CD14-positive monocyte (primary cell): ENCODE measurements around the gene UFSP1. TPM values are rescaled to one million over a fixed set of nuclear protein-coding genes. Genes with fewer than 3 reads are reported as not detected.

ENCODE experiments used
- DNase-seq, 3 donors: peaks; one replicate each; pipeline ENCODE4 v3.0.0-alpha.2; 2011 to 2022
- H2AFZ ChIP-seq: 2 replicates; pipeline ENCODE4 v1.6.0; 2012; ENCODE audit warnings: mild to moderate bottlenecking, low read depth, low read length, inconsistent platforms; ENCODE audit not compliant: insufficient read depth, poor library complexity, severe bottlenecking
- H3K27ac ChIP-seq, 2 donors: 1 replicate in 1 of 2; 2 replicates in 1 of 2; pipeline ENCODE4 v1.5.1; 2012 to 2013; ENCODE audit warnings: low read length in 2 of 2, control low read depth in 1 of 2, inconsistent platforms in 1 of 2, low read depth in 1 of 2, mild to moderate bottlenecking in 1 of 2
- H3K27me3 ChIP-seq, 2 donors: one replicate each; pipeline versions ENCODE4 v1.6.0 to v1.6.1; 2011 to 2013; ENCODE audit warnings: low read length in 2 of 2; ENCODE audit not compliant: control insufficient read depth in 2 of 2, insufficient read depth in 2 of 2
- H3K36me3 ChIP-seq, 2 donors: replicated peaks in 1 of 2; 1 replicate in 1 of 2; 2 replicates in 1 of 2; pipeline versions ENCODE4 v1.5.1 to v1.6.1; 2012 to 2013; ENCODE audit warnings: low read length in 2 of 2, control low read depth in 1 of 2, inconsistent platforms in 1 of 2, mild to moderate bottlenecking in 1 of 2; ENCODE audit not compliant: insufficient read depth in 2 of 2, control insufficient read depth in 1 of 2
- H3K4me1 ChIP-seq, 2 donors: 1 replicate in 1 of 2; 2 replicates in 1 of 2; pipeline versions ENCODE4 v1.5.1 to v1.6.1; 2012 to 2013; ENCODE audit warnings: low read length in 2 of 2, control low read depth in 1 of 2, inconsistent platforms in 1 of 2, mild to moderate bottlenecking in 1 of 2, moderate library complexity in 1 of 2; ENCODE audit not compliant: insufficient read depth in 2 of 2, control insufficient read depth in 1 of 2
- H3K4me2 ChIP-seq: replicated peaks from 2 replicates; pipeline ENCODE3; 2012; ENCODE audit warnings: low read length, moderate library complexity, mild to moderate bottlenecking; ENCODE audit not compliant: poor library complexity, severe bottlenecking; ENCODE audit errors: extremely low read depth
- H3K4me3 ChIP-seq, 3 experiments: fragments of 200-600 bp in 1 of 3; sonication (generic) in 1 of 3; replicated peaks in 1 of 3; 1 replicate in 2 of 3; 2 replicates in 1 of 3; pipeline ENCODE4 v1.5.1; 2011 to 2013; ENCODE audit warnings: low read length in 3 of 3, mild to moderate bottlenecking in 3 of 3, control low read depth in 2 of 3, low read depth in 2 of 3, inconsistent platforms in 1 of 3, moderate library complexity in 1 of 3
- H3K79me2 ChIP-seq: 2 replicates; pipeline ENCODE4 v1.6.0; 2012; ENCODE audit warnings: mild to moderate bottlenecking, control low read depth, inconsistent platforms, low read length, moderate library complexity; ENCODE audit not compliant: insufficient read depth
- H3K9ac ChIP-seq: 2 replicates; pipeline ENCODE4 v1.6.0; 2017; ENCODE audit warnings: low read length, mild to moderate bottlenecking; ENCODE audit not compliant: insufficient read depth, poor library complexity, severe bottlenecking
- H3K9me3 ChIP-seq, 2 donors: replicated peaks in 1 of 2; 1 replicate in 1 of 2; 2 replicates in 1 of 2; pipeline versions ENCODE4 v1.5.1 to v1.6.1; 2012 to 2013; ENCODE audit warnings: low read length in 2 of 2, control low read depth in 1 of 2; ENCODE audit not compliant: control insufficient read depth in 1 of 2, insufficient read depth in 1 of 2
- H4K20me1 ChIP-seq: 2 replicates; pipeline ENCODE4 v1.6.0; 2012; ENCODE audit warnings: mild to moderate bottlenecking, low read length, control low read depth, moderate library complexity; ENCODE audit not compliant: insufficient read depth
- H3K27ac Mint-ChIP-seq, 7 donors: one replicate each; pipeline ENCODE4 v1.8.0; 2020; ENCODE audit warnings: mild to moderate bottlenecking in 7 of 7, mixed read lengths in 7 of 7, moderate library complexity in 6 of 7, inconsistent platforms in 2 of 7
- H3K27me3 Mint-ChIP-seq, 3 donors: one replicate each; pipeline ENCODE4 v1.8.0; 2021 to 2022; ENCODE audit warnings: low read depth in 3 of 3, mild to moderate bottlenecking in 3 of 3, mixed read lengths in 3 of 3, moderate library complexity in 3 of 3, inconsistent platforms in 1 of 3
- H3K36me3 Mint-ChIP-seq, 2 donors: one replicate each; pipeline ENCODE4 v1.8.0; 2020; ENCODE audit warnings: mixed read lengths in 2 of 2, inconsistent platforms in 1 of 2, mild to moderate bottlenecking in 1 of 2
- H3K4me1 Mint-ChIP-seq: one replicate; pipeline ENCODE4 v1.8.0; 2020; ENCODE audit warnings: mild to moderate bottlenecking, mixed read lengths
- H3K4me3 Mint-ChIP-seq, 2 donors: one replicate each; pipeline ENCODE4 v1.8.0; 2020; ENCODE audit warnings: mild to moderate bottlenecking in 2 of 2, mixed read lengths in 2 of 2, moderate library complexity in 1 of 2
- H3K9me3 Mint-ChIP-seq, 7 donors: one replicate each; pipeline ENCODE4 v1.8.0; 2020 to 2022; ENCODE audit warnings: mixed read lengths in 7 of 7, mild to moderate bottlenecking in 6 of 7, moderate library complexity in 6 of 7, inconsistent platforms in 2 of 7
- WGBS: methylation state at CpG from one replicate; pipeline ENCODE4 v1.1.5; 2013; ENCODE audit warnings: missing lambda C conversion rate; ENCODE audit not compliant: insufficient coverage; 5-methylcytosine and 5-hydroxymethylcytosine counted together
- intact Hi-C, 2 donors: fragments of 100-400 bp; cut with micrococcal nuclease; formaldehyde crosslinking; loops; one replicate each; pipeline versions ENCODE4 v1.15.0 to v1.15.1; 2023
- polyA plus RNA-seq, 3 donors: library from polyadenylated mRNA; depleted of rRNA in 1 of 3; unstranded in 2 of 3; stranded (reverse) in 1 of 3; fragments of 300-500 nt in 2 of 3; fragments of >200 nt in 1 of 3; fragmentation: Illumina TruSeq in 2 of 3; gene quantifications; 1 replicate in 2 of 3; 2 replicates in 1 of 3; pipeline ENCODE4 v1.2.3, GENCODE V29; 2012 to 2021
- TF ChIP-seq, protein P1 (sequence below): fragments of 200-600 bp; IDR thresholded peaks from one replicate; pipeline ENCODE4 v1.8.0; 2022; ENCODE audit warnings: antibody characterized with exemption, mild to moderate bottlenecking

The UFSP1 gene
- polyA plus RNA-seq, 3 donors = 0.57 to 0.76 (median 0.57) TPM

DNA sequence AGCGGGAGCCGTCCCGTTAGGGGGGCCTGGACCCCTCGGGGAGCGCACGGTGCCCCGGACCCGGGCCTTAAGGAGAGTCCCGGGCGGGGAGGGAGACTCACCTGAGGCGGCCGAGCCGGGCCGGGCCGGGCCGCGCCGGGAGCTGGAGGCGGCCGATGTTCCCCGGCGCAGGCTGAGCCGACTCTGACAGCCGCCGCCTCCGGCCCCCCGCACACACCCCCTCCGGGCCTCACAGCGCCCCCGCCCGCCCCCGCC is 6.1 kb upstream of the UFSP1 start, which contains the start of gene ACHE:
Gene ACHE, minus strand, starts transcription at position 188 of the 255 bp plus-strand sequence. CDS start 1,656 bp downstream, outside the sequence.
- no peaks in the 10 kb centered on the region for H3K79me2 ChIP-seq
- peaks cover 0 to 13% of the 10 kb centered on the region in 2 donors for H3K9me3 ChIP-seq
- H3K4me2 ChIP-seq = peak within 1 kb of the TSS; percentile 72
- no peak within 1 kb of the TSS for H3K27ac ChIP-seq
- intact Hi-C loops = no loop called here
- WGBS = 3% methylated on average over 10 of the region's 32 CpGs
- H3K4me3 ChIP-seq = peak within 1 kb of the TSS in 2 of 3 experiments; percentile 2 to 68
- DNase-seq = no peak
- H3K4me1 Mint-ChIP-seq = peaks cover 18% of the 10 kb centered on the region
- H3K36me3 ChIP-seq = no peaks in the 10 kb centered on the region
- H3K4me1 ChIP-seq = peaks cover 21 to 28% of the 10 kb centered on the region in 2 donors
- TF ChIP-seq, protein P1, sequence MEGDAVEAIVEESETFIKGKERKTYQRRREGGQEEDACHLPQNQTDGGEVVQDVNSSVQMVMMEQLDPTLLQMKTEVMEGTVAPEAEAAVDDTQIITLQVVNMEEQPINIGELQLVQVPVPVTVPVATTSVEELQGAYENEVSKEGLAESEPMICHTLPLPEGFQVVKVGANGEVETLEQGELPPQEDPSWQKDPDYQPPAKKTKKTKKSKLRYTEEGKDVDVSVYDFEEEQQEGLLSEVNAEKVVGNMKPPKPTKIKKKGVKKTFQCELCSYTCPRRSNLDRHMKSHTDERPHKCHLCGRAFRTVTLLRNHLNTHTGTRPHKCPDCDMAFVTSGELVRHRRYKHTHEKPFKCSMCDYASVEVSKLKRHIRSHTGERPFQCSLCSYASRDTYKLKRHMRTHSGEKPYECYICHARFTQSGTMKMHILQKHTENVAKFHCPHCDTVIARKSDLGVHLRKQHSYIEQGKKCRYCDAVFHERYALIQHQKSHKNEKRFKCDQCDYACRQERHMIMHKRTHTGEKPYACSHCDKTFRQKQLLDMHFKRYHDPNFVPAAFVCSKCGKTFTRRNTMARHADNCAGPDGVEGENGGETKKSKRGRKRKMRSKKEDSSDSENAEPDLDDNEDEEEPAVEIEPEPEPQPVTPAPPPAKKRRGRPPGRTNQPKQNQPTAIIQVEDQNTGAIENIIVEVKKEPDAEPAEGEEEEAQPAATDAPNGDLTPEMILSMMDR = no peak
- peak within 1 kb of the TSS; percentile 50 for H2AFZ ChIP-seq
- H3K4me3 Mint-ChIP-seq = peak within 1 kb of the TSS; percentile 71 to 94
- peaks cover 64 to 90% (median 73%) of the 10 kb centered on the region in 3 donors for H3K27me3 Mint-ChIP-seq
- peaks cover 0 to 21% (median 14%) of the 10 kb centered on the region in 7 donors for H3K9me3 Mint-ChIP-seq
- H3K36me3 Mint-ChIP-seq = peaks cover 9 to 15% of the 10 kb centered on the region in 2 donors
- H3K27me3 ChIP-seq = peaks cover 27 to 80% of the 10 kb centered on the region in 2 donors
- H3K27ac Mint-ChIP-seq = peak within 1 kb of the TSS; percentile 66 to 87 (median 76)
- H4K20me1 ChIP-seq = no peaks in the 10 kb centered on the region
- peak within 1 kb of the TSS; percentile 27 for H3K9ac ChIP-seq

DNA sequence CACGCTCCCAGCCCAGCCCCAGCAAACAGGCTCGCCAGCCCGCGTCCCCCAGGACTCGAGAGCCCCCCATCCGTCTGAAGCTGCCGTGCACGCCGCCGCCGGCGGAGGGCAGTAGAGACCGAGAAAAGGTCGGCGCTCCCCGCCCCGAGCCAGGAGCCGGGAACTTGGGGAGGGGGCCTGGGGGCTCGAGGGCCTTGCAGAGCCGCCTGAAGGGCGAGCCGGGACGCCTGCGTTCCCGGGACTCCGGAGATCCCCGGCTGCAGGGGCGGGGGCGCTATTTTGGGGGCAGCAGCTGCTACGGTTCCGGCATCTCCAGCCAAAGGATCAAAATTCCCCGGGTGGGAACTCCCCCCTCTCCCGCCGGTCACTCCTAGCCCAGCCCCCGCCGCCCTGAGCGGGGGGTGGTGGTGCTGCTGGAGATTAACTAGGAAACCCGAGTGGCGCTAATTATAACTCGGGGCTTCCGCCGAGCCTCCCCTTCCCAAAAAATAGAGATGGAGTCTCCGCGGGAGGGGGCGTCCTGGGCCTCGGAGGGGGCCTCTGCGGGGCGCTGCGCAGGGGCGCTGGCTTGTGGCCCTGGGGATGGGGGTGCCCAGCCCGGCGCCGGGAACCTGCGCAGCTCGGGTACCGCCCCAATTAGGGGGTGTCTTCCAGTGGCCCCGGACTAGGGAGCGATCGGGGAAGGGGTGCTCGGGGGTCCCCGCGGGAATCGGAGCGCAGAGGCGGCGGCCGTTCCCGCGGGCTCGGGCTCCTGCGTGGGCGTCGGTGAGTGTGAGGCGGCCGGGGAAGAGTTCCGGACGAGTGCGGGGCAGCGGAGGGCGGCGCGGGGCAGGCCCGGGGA is 5.6 kb upstream of the UFSP1 start:
- H3K4me2 ChIP-seq = peak overlapping the region; percentile 55
- H3K4me3 Mint-ChIP-seq = peak overlapping the region; percentile 16 to 63

More for the DNA sequence above, 5.6 kb upstream of the UFSP1 start:
- peaks cover 0 to 13% of the 10 kb centered on the region in 2 donors for H3K9me3 ChIP-seq
- no peaks in the 10 kb centered on the region for H3K36me3 ChIP-seq
- peaks cover 68 to 93% (median 77%) of the 10 kb centered on the region in 3 donors for H3K27me3 Mint-ChIP-seq
- H3K79me2 ChIP-seq = no peaks in the 10 kb centered on the region
- H3K4me3 ChIP-seq = peak overlapping the region in 1 of 3 experiments; percentile 49
- peaks cover 24% of the 10 kb centered on the region for H3K4me1 Mint-ChIP-seq
- peaks cover 27 to 33% of the 10 kb centered on the region in 2 donors for H3K4me1 ChIP-seq
- peak in 1 of 3 donors; percentile 62 for DNase-seq
- intact Hi-C loops = no loop called here
- H3K27ac Mint-ChIP-seq = peak overlapping the region in 1 of 7 donors; percentile 76
- TF ChIP-seq, protein P1 = peak; percentile 95
- peaks cover 9 to 15% of the 10 kb centered on the region in 2 donors for H3K36me3 Mint-ChIP-seq
- WGBS = under 1% methylated on average over 68 of the region's 83 CpGs
- H4K20me1 ChIP-seq = no peaks in the 10 kb centered on the region
- peak overlapping the region; percentile 36 for H2AFZ ChIP-seq
- H3K9ac ChIP-seq = no peak overlapping the region
- peaks cover 28 to 81% of the 10 kb centered on the region in 2 donors for H3K27me3 ChIP-seq
- H3K9me3 Mint-ChIP-seq = peaks cover 0 to 21% (median 15%) of the 10 kb centered on the region in 7 donors
- no peak overlapping the region for H3K27ac ChIP-seq
